GM19395 (cell line): ENCODE results near the gene RIBC2.

ENCODE experiments used
- ATAC-seq: cut with Tn5 transposase; IDR thresholded peaks from one replicate; pipeline ENCODE4 v1.9.1; 2021; ENCODE audit warnings: mild to moderate bottlenecking, moderate library complexity; ENCODE audit not compliant: unreplicated experiment

RIBC2 gene

GRCh38 chr22:45469281-45470073 is 56.0 kb downstream of the RIBC2 start:
- ATAC-seq: no peak

- no peak for ATAC-seq
These were observed 57.4 kb downstream of the RIBC2 start for GRCh38 chr22:45470871-45471270.

GRCh38 chr22:45472426-45472825 is 58.9 kb downstream of the RIBC2 start:
- no peak for ATAC-seq

GRCh38 chr22:45473626-45474237 is 60.2 kb downstream of the RIBC2 start:
- ATAC-seq: no peak

- no peak for ATAC-seq
These were observed 61.7 kb downstream of the RIBC2 start for GRCh38 chr22:45475063-45475747.

GRCh38 chr22:45475851-45476514 is 62.5 kb downstream of the RIBC2 start:
- no peak for ATAC-seq

GRCh38 chr22:45476814-45477213 is 63.3 kb downstream of the RIBC2 start:
- no peak for ATAC-seq

GRCh38 chr22:45477366-45478107 is 64.0 kb downstream of the RIBC2 start:
- ATAC-seq: no peak

GRCh38 chr22:45478108-45478771 is 64.7 kb downstream of the RIBC2 start:
- ATAC-seq: no peak

- ATAC-seq: no peak
These were observed 67.2 kb downstream of the RIBC2 start for GRCh38 chr22:45480717-45481116.

- no peak for ATAC-seq
These were observed 68.2 kb downstream of the RIBC2 start for GRCh38 chr22:45481661-45482060.
